ENCODE results near the gene SRGAP2B. TPM values are rescaled to one million over a fixed set of nuclear protein-coding genes. Genes with fewer than 3 reads are reported as not detected.
"Not testable (repeated sequence)": the region's sequence is repeated elsewhere in the genome, so short reads cannot be mapped to it uniquely, and the experiment has no call there.

Gene SRGAP2B
- total RNA-seq, 1 donor from 2014 or later = 25.8 TPM

GRCh38 chr1:145114560-145115057, 19.5 kb upstream of the SRGAP2B start:
- not testable (repeated sequence) for H3K9me3 Mint-ChIP-seq; H3K27me3 Mint-ChIP-seq (ENCODE audit: low read depth); H3K36me3 Mint-ChIP-seq; H3K4me1 Mint-ChIP-seq; H3K27ac Mint-ChIP-seq; H3K4me3 Mint-ChIP-seq; DNase-seq (ENCODE audit: low spot score in 2 of 2, unreplicated experiment in 2 of 2)

GRCh38 chr1:145112703-145113102, 17.6 kb upstream of the SRGAP2B start:
- DNase-seq (ENCODE audit: low spot score in 2 of 2, unreplicated experiment in 2 of 2); H3K4me3 Mint-ChIP-seq; H3K27me3 Mint-ChIP-seq (ENCODE audit: low read depth); H3K27ac Mint-ChIP-seq; H3K4me1 Mint-ChIP-seq; H3K36me3 Mint-ChIP-seq; H3K9me3 Mint-ChIP-seq: not testable (repeated sequence)

GRCh38 chr1:145111674-145112073, 16.5 kb upstream of the SRGAP2B start:
- not testable (repeated sequence) for DNase-seq (ENCODE audit: low spot score in 2 of 2, unreplicated experiment in 2 of 2); H3K4me1 Mint-ChIP-seq

GRCh38 chr1:145103294-145103693, 8.2 kb upstream of the SRGAP2B start:
- H3K4me1 Mint-ChIP-seq; H3K27ac Mint-ChIP-seq; H3K4me3 Mint-ChIP-seq; DNase-seq (ENCODE audit: low spot score in 2 of 2, unreplicated experiment in 2 of 2); H3K36me3 Mint-ChIP-seq; H3K27me3 Mint-ChIP-seq (ENCODE audit: low read depth); H3K9me3 Mint-ChIP-seq: not testable (repeated sequence)

More at GRCh38 chr1:145111674-145112073, 16.5 kb upstream of the SRGAP2B start:
- H3K9me3 Mint-ChIP-seq; H3K27ac Mint-ChIP-seq; H3K27me3 Mint-ChIP-seq (ENCODE audit: low read depth); H3K4me3 Mint-ChIP-seq; H3K36me3 Mint-ChIP-seq: not testable (repeated sequence)

- H3K36me3 Mint-ChIP-seq; H3K27me3 Mint-ChIP-seq (ENCODE audit: low read depth); H3K9me3 Mint-ChIP-seq; H3K4me3 Mint-ChIP-seq; H3K27ac Mint-ChIP-seq; H3K4me1 Mint-ChIP-seq; DNase-seq (ENCODE audit: low spot score in 2 of 2, unreplicated experiment in 2 of 2): not testable (repeated sequence)
Observed at GRCh38 chr1:145101725-145102124, 6.6 kb upstream of the SRGAP2B start.

- H3K27me3 Mint-ChIP-seq (ENCODE audit: low read depth); H3K27ac Mint-ChIP-seq; H3K4me1 Mint-ChIP-seq; H3K9me3 Mint-ChIP-seq; H3K36me3 Mint-ChIP-seq: not testable (repeated sequence)
- H3K4me3 Mint-ChIP-seq = peak overlapping the region; percentile 54
- DNase-seq (ENCODE audit: low spot score in 2 of 2, unreplicated experiment in 2 of 2) = peak in 1 of 2 experiments; percentile 41
Observed at GRCh38 chr1:145094655-145095211, 395 bp downstream of the SRGAP2B start.

GRCh38 chr1:145093517-145094149, 1.5 kb downstream of the SRGAP2B start:
- not testable (repeated sequence) for H3K27me3 Mint-ChIP-seq (ENCODE audit: low read depth); H3K36me3 Mint-ChIP-seq; H3K9me3 Mint-ChIP-seq; H3K4me1 Mint-ChIP-seq
- Mint-ChIP-seq H3K27ac (peak overlapping the region; percentile 87), H3K4me3 (peak overlapping the region; percentile 82)
- peak; percentile 19 to 41 for DNase-seq (ENCODE audit: low spot score in 2 of 2, unreplicated experiment in 2 of 2)

- H3K27me3 Mint-ChIP-seq (ENCODE audit: low read depth); DNase-seq (ENCODE audit: low spot score in 2 of 2, unreplicated experiment in 2 of 2); H3K4me3 Mint-ChIP-seq; H3K36me3 Mint-ChIP-seq; H3K27ac Mint-ChIP-seq; H3K9me3 Mint-ChIP-seq; H3K4me1 Mint-ChIP-seq: not testable (repeated sequence)
Observed at GRCh38 chr1:145082483-145083255, 12.5 kb downstream of the SRGAP2B start.

- H3K27me3 Mint-ChIP-seq (ENCODE audit: low read depth) = not testable (repeated sequence)
Observed at GRCh38 chr1:145080193-145080592, 14.9 kb downstream of the SRGAP2B start.

GRCh38 chr1:145079737-145080136, 15.4 kb downstream of the SRGAP2B start:
- not testable (repeated sequence) for H3K27me3 Mint-ChIP-seq (ENCODE audit: low read depth); H3K9me3 Mint-ChIP-seq; H3K4me3 Mint-ChIP-seq; H3K4me1 Mint-ChIP-seq; H3K27ac Mint-ChIP-seq; DNase-seq (ENCODE audit: low spot score in 2 of 2, unreplicated experiment in 2 of 2); H3K36me3 Mint-ChIP-seq

More at GRCh38 chr1:145080193-145080592, 14.9 kb downstream of the SRGAP2B start:
- not testable (repeated sequence) for H3K4me3 Mint-ChIP-seq; H3K27ac Mint-ChIP-seq; H3K9me3 Mint-ChIP-seq; DNase-seq (ENCODE audit: low spot score in 2 of 2, unreplicated experiment in 2 of 2); H3K36me3 Mint-ChIP-seq; H3K4me1 Mint-ChIP-seq

- not testable (repeated sequence) for H3K27ac Mint-ChIP-seq; H3K9me3 Mint-ChIP-seq; H3K27me3 Mint-ChIP-seq (ENCODE audit: low read depth); H3K36me3 Mint-ChIP-seq; DNase-seq (ENCODE audit: low spot score in 2 of 2, unreplicated experiment in 2 of 2); H3K4me1 Mint-ChIP-seq; H3K4me3 Mint-ChIP-seq
Observed at GRCh38 chr1:145078787-145079370, 16.2 kb downstream of the SRGAP2B start.

GRCh38 chr1:145077872-145078786, 17.0 kb downstream of the SRGAP2B start:
- not testable (repeated sequence) for H3K36me3 Mint-ChIP-seq; H3K9me3 Mint-ChIP-seq; H3K27me3 Mint-ChIP-seq (ENCODE audit: low read depth); DNase-seq (ENCODE audit: low spot score in 2 of 2, unreplicated experiment in 2 of 2); H3K4me3 Mint-ChIP-seq; H3K4me1 Mint-ChIP-seq; H3K27ac Mint-ChIP-seq

GRCh38 chr1:145076877-145077276, 18.3 kb downstream of the SRGAP2B start:
- H3K36me3 Mint-ChIP-seq; H3K4me1 Mint-ChIP-seq; H3K4me3 Mint-ChIP-seq; H3K27ac Mint-ChIP-seq; H3K9me3 Mint-ChIP-seq; DNase-seq (ENCODE audit: low spot score in 2 of 2, unreplicated experiment in 2 of 2); H3K27me3 Mint-ChIP-seq (ENCODE audit: low read depth): not testable (repeated sequence)
